Activated CD8-positive, alpha-beta memory T cell treated with anti-CD3 and anti-CD28 coated beads, Interleukin-2, amount 50 U/mL, for 24 hours (primary cell): ENCODE measurements around the gene NIPAL1.

ENCODE experiments used
- DNase-seq: peaks from one replicate; pipeline ENCODE4 v3.0.0-alpha.2; 2020; ENCODE audit errors: extremely low read depth

Gene NIPAL1

GRCh38 chr4:48027653-48028052 lies 11.1 kb downstream of the NIPAL1 start:
- DNase-seq, result no peak

- DNase-seq, result no peak
Observed at GRCh38 chr4:48028696-48029095, 12.1 kb downstream of the NIPAL1 start.

GRCh38 chr4:48030470-48030869 lies 13.9 kb downstream of the NIPAL1 start:
- DNase-seq, result no peak

DNA sequence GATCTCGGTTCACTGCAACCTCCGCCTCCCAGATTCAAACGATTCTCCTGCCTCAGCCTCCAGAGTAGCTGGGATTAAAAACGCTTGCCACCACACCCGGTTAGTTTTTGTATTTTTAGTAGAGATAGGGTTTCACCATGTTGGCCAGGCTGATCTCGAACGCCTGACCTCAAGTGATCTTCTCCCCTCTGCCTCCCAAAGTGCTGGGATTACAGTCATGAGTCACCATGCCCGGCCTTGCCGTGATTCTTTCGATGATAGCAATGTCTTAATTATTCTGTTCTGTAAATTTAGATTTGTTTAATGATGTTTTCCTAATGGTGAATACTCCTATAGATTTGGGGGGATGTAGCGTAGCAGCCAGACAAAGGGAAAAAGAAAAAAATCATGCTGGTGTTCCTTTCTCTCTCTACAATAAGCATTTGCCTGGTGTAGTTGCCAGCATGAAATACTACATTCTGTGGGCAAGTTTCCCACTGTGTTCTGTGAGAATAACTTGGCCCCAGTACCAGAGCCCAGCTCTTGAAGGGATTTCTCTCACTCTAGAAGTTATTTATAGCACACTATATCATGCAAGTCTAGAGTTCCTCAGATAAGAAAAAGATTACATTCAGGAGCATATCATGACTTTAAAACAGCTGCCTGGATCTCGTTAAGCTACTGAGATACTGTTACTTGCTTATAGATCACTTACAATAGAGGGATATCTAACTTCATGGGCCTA lies 15.4 kb downstream of the NIPAL1 start:
- no peak for DNase-seq

DNA sequence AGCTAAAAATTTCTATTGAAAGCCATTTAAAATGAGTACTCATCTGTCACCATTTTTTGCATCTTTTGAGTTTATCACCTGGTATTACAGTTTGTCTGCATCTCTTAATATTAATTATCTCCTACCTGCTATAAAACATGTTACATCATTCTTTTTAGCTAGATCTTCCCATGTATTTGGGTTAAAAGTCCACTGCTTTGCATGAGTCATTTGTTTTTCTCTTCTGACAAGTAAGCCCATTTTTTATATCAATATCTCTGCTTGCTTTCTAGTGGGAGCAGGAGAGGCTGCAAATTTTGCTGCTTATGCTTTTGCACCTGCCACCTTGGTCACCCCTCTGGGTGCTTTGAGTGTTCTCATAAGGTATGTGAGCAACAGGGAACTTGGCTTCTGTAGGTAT lies 16.1 kb downstream of the NIPAL1 start:
- DNase-seq, result no peak

DNA sequence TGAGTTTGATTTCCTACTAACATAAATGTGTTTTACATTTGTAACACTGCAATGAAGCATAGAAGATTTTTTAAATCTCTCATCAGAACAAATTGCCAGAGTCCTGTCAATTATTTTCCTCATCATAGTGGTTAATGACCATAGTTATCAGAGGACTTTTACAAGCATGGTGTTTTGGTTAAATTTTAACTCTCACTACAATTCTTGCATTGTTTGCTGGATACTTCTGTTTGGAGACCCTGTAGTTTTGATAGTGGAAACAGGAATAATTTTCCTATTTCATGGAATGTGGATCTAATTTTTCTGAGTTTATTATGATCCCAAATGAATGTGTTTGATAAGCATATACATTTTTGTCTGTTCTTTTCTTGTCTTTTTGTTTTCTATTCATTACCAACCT lies 16.8 kb downstream of the NIPAL1 start:
- no peak for DNase-seq

GRCh38 chr4:48033825-48034413 lies 17.3 kb downstream of the NIPAL1 start:
- DNase-seq, result peak; percentile 40

DNA sequence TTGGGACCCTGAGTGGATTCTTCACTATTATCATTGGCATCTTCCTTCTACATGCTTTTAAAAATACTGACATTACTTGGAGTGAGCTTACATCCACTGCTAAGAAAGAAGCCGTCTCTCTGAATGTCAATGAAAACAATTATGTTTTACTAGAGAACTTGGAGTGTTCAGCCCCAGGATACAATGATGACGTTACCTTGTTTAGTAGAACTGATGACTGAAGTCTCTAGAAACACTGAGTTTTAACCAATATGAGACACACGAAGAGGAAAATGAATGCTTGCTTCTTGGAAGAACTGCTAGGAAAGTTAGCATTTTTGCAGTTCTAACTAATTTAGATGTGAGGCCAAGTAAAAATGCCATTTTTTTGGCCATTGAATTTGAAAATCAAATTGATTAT lies 19.4 kb downstream of the NIPAL1 start:
- DNase-seq, result no peak

- no peak for DNase-seq
Observed at GRCh38 chr4:48037117-48037462, 20.5 kb downstream of the NIPAL1 start.

DNA sequence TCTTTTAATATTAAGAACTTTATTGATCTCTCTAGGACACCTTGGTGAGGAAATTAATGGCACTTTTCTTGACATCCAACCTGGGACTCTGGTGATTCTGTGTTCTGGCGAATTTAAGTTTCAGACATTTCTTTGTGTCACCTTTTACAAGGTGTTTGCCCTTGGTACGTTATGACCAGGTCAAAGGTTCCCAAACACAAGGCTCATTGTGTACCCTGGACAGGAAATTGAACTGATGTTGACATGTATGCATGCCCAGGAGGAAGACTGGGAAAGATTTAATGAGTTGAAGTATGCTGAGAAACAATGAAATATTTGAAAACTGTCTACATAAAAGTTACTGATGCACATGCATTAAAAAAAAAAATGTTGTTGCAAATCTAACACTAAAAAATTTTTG lies 22.1 kb downstream of the NIPAL1 start:
- DNase-seq, result no peak

DNA sequence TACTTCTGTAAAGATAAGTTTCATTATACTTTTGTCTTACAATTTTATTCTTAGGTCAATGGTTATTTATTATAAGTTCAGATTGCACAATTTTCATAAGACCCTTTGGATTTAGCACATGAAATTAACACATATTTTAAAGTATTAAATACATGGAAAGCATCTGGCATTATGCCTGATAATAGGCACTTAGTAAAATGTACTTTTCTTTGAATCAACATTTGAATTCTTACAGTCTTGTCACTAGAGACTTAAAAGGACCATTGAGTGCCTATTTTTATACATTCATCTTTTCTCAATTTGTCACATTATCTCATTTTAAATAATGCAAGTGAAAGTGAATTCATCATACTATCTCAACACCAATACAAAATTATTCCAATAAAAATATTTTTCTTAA lies 23.0 kb downstream of the NIPAL1 start:
- no peak for DNase-seq

DNA sequence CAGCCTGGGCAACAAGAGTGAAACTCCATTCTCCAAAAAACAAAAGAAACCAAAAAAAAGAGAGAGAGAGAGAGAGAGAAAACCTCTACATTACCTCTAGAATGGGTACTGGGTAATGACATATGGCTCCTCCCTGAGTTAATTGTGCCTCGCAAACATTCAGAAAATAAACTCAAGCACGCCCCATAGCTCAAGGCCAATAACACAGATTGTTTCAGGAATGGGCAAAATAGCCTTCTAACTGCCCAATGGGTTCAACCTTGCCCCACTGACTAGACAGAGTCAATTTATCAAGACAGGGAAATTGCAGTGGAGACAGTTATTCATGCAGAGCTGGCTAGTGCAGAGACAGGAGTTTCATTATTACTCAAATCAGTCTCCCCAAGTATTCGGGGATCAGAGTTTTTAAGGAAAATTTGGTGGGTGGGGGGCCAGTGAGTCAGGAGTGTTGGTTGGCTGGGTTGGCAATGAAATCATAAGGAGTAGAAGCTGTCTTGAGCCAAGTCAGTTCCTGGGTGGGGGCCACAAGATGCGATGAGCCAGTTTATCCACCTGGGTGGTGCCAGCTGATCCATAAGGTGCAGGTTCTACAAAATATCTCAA lies 25.1 kb downstream of the NIPAL1 start:
- no peak for DNase-seq

GRCh38 chr4:48042979-48043461 lies 26.4 kb downstream of the NIPAL1 start:
- DNase-seq, result no peak

GRCh38 chr4:48043504-48043903 lies 26.9 kb downstream of the NIPAL1 start:
- no peak for DNase-seq

DNA sequence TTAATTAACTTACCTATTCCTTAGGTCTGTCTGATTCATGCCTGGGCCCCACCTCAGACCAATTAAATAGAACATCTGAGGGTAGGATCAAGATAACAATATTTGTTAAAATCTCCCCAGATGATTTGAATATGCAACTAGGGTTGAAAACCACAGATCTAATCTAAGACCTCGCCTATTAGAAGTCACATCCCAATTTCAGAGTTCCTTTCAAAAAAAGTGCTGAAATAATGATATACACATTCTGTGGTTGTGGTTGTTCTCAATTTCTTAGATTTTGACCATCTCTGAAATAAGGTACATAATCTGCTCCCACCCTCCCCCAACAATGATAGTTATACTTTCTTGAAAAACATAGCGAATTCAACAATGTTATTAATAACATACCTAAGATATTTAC lies 27.7 kb downstream of the NIPAL1 start:
- DNase-seq, result no peak

GRCh38 chr4:48046059-48046458 lies 29.5 kb downstream of the NIPAL1 start:
- no peak for DNase-seq

- DNase-seq, result peak; percentile 71
Observed at GRCh38 chr4:48047421-48047844, 30.9 kb downstream of the NIPAL1 start.

DNA sequence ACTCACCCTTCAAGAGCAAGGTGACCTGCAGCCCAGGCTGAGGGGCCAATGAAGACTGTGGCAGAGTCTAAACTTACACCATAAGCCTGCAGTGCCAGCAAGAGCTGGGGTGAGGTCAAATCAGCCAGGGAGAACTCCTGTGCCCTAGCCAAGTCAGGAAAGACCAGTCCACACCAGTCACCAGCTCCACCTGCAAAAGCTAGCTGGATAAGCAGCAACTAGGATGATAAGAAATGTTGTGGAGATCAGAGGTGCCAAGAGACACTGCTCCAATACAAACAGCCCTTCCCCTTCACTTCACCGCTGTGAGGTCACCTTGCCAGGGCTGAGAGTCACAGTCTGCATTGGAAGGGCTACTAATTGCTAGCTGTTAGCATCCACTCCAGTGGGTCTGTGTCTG lies 31.3 kb downstream of the NIPAL1 start:
- DNase-seq, result no peak

DNA sequence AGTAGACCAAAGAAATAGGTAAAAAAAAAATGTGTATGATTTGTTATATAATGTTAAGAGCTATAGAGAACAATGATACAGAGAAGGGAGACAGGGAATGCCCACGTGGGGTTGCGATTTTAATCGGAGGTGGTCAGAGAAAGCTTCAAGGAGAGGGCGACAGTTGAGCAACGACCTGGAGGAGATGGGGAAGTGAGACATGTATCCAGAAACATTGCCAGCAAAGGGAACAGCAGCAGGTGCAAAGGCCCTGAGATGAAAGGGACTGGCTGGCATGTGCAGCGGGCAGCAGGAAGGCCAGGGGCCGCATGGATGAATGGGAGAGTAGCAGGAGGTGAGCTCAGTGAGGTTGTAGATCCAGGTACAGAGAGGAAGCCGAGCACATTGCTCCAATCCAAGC lies 32.9 kb downstream of the NIPAL1 start:
- DNase-seq, result no peak

DNA sequence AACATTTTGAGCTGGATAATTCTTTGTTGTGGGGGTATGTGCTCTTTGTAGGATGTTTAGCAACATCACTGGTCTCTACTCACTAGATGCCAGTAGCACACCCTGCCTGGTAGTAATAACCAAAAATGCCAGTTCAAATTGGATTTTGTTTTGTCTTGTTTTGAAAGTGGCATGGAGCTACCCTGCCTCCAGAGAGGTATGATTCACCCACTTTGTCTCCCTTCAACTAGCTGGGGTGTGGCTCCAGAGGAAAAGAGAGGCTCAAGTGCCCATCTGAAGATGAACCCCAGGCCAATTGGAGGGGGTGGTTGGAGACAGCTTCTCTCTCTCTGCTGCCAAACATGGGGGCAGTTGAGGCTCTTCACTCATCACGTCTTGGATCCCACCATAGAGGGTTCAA lies 34.5 kb downstream of the NIPAL1 start:
- no peak for DNase-seq

DNA sequence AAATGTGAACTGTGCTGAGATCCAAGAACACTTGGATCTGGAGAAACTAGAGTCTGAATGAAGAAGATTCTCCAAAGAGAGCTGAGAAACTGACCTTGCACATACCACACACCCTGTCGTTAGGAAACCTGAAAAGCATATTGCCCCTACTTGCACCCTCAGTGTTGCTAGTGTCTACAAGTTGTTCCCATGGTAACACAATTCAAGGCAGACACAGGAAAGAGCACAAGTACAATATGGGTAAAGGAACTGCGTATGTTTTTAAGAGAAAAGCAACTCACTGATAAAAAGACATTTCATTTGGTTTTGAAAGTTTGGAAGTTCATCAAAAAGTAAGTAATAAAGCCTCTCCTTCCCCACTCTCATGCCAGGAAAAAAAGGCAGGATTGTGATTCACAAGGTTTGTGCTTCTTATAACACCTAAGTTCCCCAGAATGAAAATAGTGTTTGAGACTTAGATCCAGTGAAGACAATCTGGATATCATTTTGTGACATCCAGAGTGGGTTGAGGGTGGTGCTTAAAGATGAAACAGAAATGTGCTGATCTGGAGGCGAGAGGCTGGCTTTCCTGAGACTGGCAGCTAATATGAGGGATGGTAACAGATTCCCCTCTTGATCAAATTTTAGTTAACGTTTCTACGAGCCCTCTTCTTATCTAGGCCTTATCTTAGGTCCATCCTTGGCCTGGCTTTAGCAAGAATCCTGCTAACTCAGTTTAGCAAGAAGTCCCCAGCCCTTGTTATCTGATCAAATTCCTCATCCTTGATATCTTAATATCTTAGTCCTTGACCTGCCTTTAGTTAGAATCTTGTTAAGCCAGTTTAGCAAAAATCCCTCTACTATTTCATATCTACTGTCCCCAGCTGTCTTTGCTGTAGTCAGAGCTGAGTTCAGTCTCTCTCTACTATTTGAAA lies 42.3 kb downstream of the NIPAL1 start:
- DNase-seq, result no peak

DNA sequence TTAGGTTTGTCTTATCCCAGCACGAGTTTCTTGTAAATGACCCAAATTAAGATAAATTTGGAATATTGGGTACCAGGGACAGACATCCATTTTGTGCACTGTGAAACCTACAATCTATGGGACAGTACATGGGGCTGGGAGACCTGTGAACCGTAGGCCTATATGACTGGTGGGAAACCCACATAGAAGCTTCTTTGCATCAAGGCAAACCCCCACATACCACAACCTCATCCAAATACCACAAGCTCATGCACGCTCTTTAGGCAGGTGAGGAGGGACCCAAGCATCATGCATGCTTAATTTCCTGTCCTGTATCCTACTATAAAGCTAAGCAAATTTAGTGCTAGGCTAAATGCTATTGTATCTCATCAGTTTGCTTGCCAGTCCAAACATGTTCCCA lies 47.8 kb downstream of the NIPAL1 start:
- DNase-seq, result no peak
